Stimulated activated CD4-positive, alpha-beta T cell treated with anti-CD3 and anti-CD28 coated beads, Interleukin-1b, Interleukin-23, amount 100 ng/mL, for 1 hour (primary cell): ENCODE results near the gene ZKSCAN4.

ENCODE experiments used
- DNase-seq, 2 donors: peaks; one replicate each; pipeline ENCODE4 v3.0.0-alpha.2; 2020; ENCODE audit warnings: low read depth in 2 of 2

Gene ZKSCAN4

DNA sequence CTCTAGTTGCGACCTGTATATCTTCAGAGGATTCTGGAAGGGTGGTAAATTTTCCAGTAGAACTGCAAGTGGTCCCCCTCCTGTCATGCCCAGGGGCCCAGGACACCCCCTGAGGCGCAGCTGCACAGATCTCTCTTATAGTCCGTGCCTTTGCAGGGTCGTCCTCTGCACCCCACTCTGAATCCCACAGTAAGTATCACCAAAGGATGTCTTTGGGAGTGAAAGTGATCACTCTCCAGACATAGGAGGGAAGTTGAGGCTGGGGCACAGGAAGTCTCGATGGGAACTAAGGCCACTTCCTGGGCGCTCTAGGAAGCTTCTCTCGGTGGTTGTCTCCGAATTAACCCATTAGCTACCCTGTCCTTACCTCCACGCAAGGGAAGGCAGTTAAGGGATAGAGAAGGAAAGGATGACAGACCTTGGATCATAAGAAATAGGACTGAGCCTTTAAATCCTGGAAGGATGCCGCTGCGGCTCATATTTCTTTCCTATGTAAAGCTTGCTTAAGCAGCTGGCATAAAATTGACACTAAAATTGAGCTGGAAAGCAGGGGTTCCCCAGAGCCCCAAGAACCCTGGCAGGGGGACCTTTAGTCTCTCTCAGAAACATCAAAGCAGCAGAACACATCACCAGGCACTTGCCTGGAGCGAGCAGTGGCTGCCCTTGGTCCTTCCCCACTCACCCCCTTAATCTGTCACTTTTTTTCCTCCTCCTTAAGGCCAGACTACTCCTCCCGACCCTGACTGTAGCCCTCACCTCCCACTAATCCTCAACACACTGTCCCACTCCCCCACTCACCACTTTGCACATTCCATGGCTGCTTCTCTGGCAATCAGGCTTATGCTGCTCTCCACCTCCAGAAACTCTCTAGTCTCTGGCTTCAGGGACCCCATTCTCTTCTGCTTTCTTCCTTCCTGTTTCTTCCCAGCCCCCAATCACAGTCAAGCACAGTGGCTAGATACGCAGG is at the start of gene ZKSCAN4:
Gene ZKSCAN4, minus strand, starts transcription at position 261 of the 967 bp plus-strand sequence. CDS start 289 bp downstream, outside the sequence.
- DNase-seq = peak; percentile 56 to 74

DNA sequence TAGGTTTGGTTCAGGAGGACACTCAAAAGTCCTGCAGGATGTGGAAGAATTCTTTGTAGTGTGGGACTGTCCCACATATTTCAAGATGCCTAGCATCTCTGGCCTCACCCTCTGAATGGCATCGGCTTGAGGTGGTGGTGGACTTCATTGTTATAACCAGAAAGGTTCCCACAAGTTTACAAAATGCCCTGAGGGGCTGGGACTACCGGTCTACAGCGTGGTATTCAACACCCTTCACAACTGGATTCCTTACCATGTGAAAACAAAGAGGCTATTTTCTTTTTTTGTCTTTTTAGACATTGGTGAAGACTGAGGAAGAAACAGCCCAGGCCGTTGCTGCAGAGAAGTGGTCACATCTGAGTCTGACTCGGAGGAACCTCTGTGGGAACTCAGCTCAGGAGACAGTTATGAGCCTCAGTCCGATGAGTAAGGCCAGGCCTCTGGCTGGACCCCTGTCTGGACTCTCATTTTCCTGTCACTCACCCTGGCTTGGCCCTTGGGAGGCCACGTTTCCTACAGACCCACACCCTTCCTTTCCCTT is 44.5 kb upstream of the ZKSCAN4 start:
- no peak for DNase-seq

DNA sequence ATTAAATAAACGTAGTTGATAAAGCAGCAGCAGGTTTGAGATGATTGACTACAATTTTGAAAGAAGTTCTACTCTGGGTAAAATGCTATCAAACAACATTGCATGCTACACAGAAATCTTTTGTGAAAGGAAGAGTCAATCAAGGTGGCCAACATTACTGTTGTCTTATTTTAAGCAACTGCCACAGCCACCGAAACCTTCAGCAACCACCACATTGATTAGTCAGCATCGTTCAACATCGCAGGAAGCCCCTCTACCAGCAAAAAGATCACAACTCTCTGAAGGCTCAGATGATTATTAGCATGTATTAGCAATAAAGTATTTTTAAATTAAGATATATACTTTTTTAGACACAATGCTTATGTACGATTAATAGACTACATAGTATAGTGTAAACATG is 43.3 kb upstream of the ZKSCAN4 start:
- DNase-seq = no peak

DNA sequence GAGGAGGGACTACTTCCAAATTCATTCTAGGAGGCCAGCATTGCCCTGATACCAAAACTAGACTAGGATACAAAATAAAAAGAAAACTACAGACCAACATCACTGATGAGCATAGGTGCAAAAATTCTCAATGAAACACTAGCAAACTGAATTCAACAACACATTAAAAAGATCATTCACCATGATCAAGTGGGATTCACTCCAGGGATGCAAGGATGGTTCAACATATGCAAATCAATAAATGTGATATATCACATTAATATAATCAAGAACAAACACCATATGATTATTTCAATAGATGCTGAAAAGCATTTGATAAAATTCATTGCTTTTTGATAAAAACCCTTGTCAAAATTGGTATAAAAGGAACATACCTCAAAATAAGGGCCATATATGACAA is 39.5 kb upstream of the ZKSCAN4 start:
- no peak for DNase-seq

DNA sequence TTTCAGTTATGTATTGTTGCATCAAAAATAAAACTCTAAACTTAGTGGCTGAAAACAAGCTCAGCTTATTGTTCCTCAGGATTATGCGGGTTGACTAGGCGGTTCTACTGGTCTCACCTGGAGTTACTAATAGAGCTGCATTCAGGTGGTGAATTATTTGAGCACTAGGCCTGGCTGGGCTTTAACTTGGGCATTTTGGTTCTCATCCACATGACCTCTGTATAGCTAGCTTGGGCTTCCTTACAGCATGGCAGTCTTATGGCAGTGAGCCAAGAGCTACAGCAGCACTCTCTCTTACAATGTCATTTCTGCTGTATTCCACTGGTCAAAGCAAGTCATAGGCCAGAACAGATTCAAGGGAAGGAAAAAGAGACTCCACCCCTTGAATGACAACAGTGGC is 30.9 kb upstream of the ZKSCAN4 start:
- DNase-seq = no peak

DNA sequence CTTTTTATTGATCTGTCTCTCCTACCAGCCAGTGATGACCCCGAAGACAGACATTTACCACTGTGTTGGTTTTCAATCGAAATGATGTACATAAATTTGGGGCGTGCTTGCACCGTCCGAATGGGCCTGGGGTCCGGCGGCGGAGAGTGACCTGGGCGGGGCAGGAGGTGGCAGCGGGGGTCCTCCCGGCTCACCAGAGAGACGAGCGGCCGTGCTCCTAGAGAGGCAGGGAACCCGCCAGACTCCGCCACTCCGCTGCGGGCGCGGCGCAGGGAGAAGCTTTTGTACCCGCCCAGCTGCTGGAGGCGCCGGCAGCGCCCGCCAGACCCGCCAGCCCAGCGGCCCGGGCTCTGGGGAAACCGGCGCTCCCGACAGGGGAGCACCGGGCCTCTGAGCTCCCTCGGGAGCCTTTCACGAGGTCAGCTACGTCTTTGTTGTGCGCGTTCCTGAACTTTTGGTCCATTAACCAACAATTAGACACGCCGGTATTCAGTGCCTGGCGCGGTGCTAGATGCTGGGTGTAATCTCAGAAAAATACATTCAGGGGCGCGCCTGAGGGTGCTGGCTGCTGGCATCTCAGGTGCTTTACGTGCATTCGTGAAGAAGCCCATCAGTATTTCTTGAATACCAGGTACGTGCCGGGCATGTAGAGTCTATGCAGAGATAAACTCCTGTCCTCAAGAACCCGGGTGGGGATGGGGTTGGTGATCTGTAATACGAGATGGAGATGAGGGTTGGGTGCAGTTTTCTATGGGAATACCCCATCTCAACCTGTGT is 29.4 kb upstream of the ZKSCAN4 start, which contains the start of gene PGBD1:
Gene PGBD1, plus strand, starts transcription at position 285 of the 777 bp plus-strand sequence. CDS start 2,242 bp downstream, outside the sequence.
- DNase-seq = peak in 1 of 2 donors; percentile 21

DNA sequence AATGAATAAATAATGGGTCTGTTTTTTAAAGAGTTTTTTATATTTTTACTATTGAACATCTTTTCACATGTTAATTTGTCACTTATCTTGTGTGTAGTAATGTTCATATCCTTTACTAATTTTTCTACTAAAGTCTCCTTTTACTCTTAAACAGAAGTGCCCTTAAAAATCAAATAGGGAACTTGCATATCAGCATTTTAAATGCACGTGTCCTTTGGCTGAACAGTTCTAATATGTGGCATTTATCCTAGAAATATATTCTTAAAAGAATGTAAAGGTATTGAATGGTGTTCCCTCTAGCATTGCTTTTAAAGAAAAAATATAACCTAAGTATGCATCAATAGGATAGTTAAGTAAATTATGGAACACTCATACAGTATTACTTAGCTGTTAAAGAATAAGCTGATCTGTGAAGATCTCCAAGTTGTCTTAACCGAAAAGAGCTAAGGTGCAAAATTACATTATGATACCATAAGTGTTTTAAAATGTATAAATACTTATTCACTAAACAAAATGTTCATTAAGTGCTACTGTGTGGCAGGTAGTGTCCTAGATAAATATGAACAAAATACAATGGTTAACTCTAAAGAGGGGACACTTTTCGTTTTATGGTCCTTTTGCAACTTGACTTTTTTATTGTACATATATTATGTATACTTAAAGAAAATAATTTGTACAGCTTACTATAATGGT is 28.7 kb upstream of the ZKSCAN4 start:
- no peak for DNase-seq

DNA sequence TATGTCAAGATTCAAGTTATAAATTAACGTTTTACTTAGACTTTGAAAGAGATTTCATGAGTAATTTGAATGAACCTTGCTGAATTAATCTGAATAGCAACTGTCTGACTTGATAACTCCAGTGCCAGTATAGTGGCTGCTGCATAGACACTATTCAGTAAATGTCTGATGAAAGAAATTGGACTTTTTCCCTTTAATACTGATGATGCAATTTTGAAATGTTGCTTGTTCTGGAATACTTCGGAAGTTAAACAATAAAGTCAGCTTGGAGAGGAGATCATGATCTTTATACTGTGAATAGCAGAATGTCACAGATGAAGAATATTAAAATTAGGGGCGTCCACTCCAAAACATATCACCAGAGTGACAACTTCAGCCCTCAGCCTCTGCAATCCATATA is 25.7 kb upstream of the ZKSCAN4 start:
- no peak for DNase-seq

DNA sequence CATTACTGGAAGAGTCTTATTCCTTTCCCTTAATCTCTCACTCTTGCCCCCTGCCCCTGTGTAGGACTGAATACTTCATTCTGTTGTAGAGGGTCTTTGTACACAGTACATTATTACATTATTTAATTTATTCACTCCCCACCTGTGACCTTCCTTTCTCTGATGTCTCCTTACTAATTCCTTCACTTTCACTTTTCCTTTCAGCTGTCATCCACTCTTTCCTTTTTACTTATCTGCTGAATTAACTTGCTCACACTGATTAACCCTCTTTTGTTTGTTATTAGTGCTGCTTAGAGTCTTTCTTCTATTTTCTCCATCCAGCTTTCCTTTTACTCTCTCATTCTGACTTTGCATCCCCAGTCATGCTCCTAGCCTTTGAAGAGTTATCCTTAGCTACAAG is 22.8 kb upstream of the ZKSCAN4 start:
- DNase-seq = no peak

DNA sequence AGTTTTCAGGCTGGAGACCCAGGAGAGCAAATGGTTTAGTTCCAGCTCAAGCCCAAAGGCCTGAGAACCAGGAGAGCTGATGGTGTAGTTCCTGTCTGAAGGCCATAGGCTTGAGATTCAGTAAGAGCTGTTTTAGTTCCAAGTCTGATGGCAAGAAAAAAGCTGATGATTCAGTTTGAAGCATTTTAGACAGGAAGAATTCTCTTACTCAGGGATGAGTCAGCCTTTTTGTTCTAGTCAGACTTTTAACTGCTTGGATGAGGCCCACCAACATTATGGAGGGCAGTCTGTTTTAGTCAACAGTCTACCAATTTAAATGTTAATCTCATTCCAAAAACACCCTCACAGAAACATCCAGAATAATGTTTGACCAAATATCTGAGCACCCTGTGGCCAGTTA is 17.4 kb upstream of the ZKSCAN4 start:
- no peak for DNase-seq

DNA sequence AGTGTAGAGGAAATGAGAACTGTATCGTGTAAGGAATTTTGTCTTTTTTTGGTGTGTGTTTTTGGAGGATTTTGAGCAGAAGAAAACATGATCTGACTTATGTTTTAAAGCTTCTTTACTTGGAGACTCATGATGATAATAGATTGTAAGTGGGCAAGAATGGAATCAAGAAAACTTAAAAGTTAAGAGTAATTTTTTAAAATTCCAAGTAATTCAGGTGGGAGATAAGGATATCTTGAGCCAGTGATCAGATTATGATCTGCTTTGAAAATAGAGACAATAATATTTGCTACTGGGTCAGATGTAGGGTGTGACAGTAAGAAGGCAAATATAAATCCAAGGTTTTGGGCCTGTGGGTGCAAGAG is 15.6 kb upstream of the ZKSCAN4 start:
- no peak for DNase-seq

DNA sequence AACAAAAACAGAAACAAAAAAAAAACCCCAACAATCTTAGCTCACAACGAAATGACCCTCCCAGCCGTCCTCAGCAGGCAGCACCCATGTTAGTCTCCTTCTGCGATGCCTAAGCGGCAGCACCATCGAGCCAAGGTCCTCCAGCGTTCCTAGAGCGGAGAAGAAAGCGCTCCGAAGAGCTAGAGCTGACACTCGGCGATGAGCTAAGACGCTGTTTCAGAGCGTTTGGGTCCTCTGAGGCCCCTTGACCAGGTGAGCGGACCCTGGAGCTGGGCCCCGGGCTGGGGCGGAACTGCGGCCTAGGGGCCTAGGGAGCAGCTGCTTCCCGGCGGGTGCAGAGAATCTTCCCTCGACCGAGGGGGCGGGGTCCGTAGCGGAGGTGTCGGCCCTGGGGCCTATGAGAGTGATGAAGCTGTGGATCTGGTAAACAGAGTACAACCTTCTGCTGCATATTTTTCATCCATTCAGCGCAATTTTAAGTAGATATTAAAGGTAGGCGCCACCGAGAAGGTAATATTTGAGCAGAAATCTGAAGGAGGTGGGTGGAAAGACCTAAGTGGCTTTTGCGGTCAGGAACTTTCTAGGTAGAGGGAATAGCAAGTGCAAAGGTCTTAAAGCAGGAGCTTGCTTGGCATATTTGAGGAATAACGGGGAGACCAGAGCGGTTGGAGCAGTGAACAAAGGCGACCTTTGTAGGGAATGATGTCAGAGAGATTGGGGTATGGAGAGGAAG is 15.1 kb upstream of the ZKSCAN4 start, which contains the start of gene ZSCAN26:
Gene ZSCAN26, plus strand, starts transcription at position 182 of the 733 bp plus-strand sequence. CDS start 4,777 bp downstream, outside the sequence.
- DNase-seq = peak; percentile 64 to 76

DNA sequence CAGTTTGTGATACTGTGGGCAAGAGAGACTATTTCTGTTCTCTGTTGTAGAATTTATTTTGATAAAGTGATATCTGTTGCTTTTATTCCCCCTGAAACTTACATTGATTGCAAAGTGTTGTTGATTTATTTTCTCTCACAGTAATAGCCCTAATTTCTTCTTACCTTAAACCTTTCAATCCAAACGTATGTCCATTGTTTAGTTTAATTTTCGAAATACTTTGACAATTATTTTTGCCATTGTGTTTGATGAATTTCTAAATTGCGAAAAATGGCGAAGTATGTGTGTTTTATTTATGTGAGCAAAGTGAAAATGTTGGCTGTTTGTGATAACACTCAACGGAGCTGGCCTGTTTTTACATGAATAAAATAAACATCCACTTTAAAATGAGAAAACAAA is 14.5 kb upstream of the ZKSCAN4 start:
- no peak for DNase-seq

DNA sequence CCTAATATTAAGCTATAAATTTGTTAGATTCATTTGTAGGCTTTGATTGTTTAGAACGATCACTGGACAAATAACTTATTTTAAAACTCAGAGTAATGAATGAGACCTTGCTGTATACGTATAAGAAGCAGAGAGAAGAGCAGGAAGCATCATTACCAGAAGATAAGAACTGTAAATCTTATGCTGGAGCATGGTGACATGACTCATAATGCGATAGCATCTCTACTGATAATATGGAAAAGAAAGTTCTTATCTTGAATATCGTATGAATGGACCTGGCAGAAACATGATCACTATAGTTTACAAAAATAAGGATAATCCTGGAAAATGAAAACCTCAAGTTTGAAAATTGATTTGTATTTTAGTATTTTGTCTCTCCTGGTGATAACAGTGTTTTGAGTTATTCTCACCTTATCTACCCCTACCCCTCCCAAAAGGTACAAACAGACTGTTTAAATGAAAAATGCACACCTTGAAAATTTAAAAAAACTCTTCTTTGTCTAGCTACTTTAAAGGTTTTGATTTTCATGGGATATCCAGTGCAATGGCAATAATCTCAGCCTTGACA is 12.8 kb upstream of the ZKSCAN4 start:
- no peak for DNase-seq

DNA sequence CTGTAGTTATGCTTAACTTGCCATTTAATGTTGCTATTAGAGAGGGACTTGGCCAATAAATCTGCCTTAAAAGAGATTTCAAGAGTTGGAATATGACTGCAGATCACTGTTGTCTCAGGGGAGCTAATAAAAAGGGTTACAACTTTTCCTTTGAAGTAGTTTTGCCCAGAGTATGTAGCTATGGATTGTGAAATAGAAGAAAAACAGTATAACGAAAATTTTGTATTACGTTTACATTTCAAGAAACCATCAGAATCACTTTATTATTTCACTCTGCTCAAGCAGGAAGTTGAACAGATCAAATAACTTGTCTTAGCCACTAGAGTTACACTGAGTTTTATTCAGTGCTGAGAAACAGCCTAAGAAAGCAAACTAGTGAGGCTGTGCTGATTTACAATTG is 11.9 kb upstream of the ZKSCAN4 start:
- DNase-seq = no peak

DNA sequence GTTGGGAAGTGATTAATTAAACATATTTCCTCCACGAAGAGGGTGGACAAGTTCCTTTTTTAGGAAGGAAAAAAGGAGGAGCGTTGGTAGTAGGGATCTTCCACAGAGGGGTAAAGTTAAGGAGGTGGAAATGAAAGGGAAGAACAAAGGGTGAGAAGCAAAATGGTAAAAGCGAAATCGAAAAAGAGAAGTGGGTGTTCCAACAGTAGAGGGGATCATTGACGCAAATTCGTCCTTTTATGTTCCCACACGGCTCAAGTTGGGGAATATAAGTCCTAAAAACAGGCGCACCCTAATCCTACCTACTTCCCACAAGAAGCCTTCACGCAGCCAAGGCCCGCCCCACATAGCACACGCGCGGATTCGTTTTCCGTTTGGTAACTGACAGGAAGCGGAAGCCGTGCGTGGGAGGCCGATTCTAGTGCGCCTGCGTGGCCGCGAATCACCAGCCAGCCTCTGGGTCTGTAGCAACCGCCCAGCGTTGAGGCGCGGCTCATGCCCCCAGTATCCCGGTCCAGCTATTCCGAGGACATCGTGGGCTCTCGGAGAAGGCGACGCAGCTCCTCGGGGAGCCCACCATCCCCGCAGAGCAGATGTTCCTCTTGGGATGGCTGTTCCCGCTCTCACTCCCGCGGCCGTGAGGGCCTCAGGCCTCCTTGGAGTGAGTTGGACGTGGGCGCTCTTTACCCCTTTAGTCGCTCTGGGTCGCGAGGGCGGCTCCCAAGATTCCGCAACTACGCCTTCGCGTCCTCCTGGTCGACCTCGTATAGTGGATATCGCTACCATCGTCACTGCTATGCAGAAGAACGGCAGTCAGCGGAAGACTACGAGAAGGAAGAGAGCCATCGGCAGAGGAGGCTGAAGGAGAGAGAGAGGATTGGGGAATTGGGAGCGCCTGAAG is 7.1 kb upstream of the ZKSCAN4 start, which contains the start of gene NKAPL:
Gene NKAPL, plus strand, starts transcription at position 421 of the 901 bp plus-strand sequence. Its CDS starts 75 bp downstream, at position 496.
- DNase-seq = no peak

DNA sequence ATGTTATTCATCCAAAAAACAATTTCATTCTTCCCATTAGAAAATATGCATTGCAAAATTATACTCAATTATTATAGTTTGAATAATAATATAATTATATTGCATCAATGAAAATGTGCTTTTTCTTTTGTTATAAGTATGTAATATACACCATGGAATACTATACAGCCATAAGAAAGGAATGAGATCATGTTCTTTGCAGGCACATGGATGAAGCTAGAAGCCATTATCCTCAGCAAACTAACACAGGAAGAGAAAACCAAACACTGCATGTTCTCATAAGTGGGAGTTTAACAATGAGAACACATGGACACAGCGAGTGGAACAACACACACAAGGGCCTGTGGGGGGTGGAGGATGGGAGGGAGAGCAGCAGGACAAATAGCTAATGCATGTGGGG is 5.0 kb upstream of the ZKSCAN4 start:
- DNase-seq = no peak

DNA sequence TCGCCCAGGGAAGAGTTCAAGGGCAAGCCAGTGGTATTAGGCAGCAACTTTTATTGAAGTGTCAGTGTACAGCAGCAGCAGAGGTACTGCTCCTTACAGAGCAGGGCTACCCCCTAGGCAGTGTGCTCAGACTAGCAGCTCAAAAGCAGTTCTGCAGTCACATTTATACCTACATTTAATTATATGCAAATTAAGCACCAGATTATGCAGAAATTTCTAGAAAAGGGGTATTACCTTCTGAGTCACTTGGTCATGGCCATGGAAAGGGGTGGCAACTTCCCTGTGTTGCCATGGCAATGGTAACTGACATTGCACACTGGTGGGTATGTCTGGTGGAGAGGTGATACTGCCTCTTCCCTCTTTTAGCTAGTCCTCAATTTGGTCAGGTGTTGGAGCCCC is 2.1 kb upstream of the ZKSCAN4 start:
- DNase-seq = no peak

DNA sequence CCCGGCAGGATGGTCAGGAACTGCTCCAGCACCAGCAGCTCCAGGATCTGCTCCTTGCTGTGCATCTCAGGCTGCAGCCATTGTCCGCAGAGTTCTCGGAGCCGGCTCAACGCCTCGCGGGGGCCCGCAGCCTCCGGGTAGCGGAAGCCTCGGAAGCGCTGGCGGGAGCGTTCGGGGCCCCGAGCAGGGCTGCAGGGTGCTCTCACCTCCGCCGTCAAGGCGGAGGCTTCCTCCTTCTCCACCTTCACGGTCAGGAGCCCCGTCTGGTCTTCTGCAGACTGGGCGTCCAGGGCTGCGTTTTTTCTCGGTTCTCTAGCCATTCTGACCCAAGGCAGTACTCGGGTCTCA is 434 bp downstream of the ZKSCAN4 start:
- DNase-seq = no peak

DNA sequence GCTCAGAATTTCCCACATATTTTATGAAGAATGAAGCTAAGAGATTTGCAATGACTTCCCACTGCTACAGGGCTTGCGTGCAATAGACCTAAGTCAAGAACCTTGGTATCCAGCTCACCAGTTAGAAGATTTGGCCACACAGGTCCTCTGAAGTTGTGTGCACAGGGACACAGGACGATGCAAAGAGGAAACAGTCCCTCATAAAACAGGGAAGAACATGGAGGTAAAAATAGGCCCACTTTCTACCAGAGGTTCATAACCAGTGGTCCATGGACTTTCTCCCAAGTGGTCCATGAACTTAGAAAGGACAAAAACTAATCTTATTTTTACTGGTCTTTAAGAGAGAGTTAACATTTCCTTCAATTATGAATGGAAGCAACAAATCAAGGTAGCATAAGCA is 1.3 kb downstream of the ZKSCAN4 start:
- no peak for DNase-seq
